Measurements from ENCODE around the gene TPGS2. TPM values are rescaled to one million over a fixed set of nuclear protein-coding genes. Genes with fewer than 3 reads are reported as not detected.

Gene TPGS2
- total RNA-seq, 1 donor: 98.0 TPM

- no peak for TF ChIP-seq CTCF (IDR thresholded peaks at IDR 0.05; ENCODE audit: insufficient read depth, low read depth, low read length)
Measured at GRCh38 chr18:36761186-36761698, 67.6 kb downstream of the TPGS2 start.

GRCh38 chr18:36760598-36760997 is 68.2 kb downstream of the TPGS2 start:
- no peak overlapping the region for H3K4me3 ChIP-seq (ENCODE audit: low read depth, low read length)
- no peak for TF ChIP-seq CTCF (IDR thresholded peaks at IDR 0.05; ENCODE audit: insufficient read depth, low read depth, low read length)
- no peak for DNase-seq (ENCODE audit: low read depth)

More at GRCh38 chr18:36761186-36761698, 67.6 kb downstream of the TPGS2 start:
- H3K4me3 ChIP-seq (ENCODE audit: low read depth, low read length): no peak overlapping the region
- peak; percentile 10 for DNase-seq (ENCODE audit: low read depth)

GRCh38 chr18:36759167-36759776 is 69.5 kb downstream of the TPGS2 start:
- no peak for DNase-seq (ENCODE audit: low read depth)
- TF ChIP-seq CTCF (IDR thresholded peaks at IDR 0.05; ENCODE audit: insufficient read depth, low read depth, low read length): no peak
- H3K4me3 ChIP-seq (ENCODE audit: low read depth, low read length): no peak overlapping the region

GRCh38 chr18:36758623-36759022 is 70.2 kb downstream of the TPGS2 start:
- no peak overlapping the region for H3K4me3 ChIP-seq (ENCODE audit: low read depth, low read length)
- TF ChIP-seq CTCF (IDR thresholded peaks at IDR 0.05; ENCODE audit: insufficient read depth, low read depth, low read length): no peak
- DNase-seq (ENCODE audit: low read depth): no peak

- TF ChIP-seq CTCF (IDR thresholded peaks at IDR 0.05; ENCODE audit: insufficient read depth, low read depth, low read length): no peak
- DNase-seq (ENCODE audit: low read depth): no peak
- H3K4me3 ChIP-seq (ENCODE audit: low read depth, low read length): no peak overlapping the region
Measured at GRCh38 chr18:36757991-36758390, 70.8 kb downstream of the TPGS2 start.

GRCh38 chr18:36757081-36757480 is 71.7 kb downstream of the TPGS2 start:
- peak; percentile 74 for TF ChIP-seq CTCF (IDR thresholded peaks at IDR 0.05; ENCODE audit: insufficient read depth, low read depth, low read length)
- H3K4me3 ChIP-seq (ENCODE audit: low read depth, low read length): no peak overlapping the region
- DNase-seq (ENCODE audit: low read depth): peak; percentile 64

GRCh38 chr18:36756242-36756641 is 72.6 kb downstream of the TPGS2 start:
- peak; percentile 10 for DNase-seq (ENCODE audit: low read depth)

More at GRCh38 chr18:36756242-36756641, 72.6 kb downstream of the TPGS2 start:
- no peak for TF ChIP-seq CTCF (IDR thresholded peaks at IDR 0.05; ENCODE audit: insufficient read depth, low read depth, low read length)
- no peak overlapping the region for H3K4me3 ChIP-seq (ENCODE audit: low read depth, low read length)
